ENCODE results near the gene PPM1G. TPM values are rescaled to one million over a fixed set of nuclear protein-coding genes. Genes with fewer than 3 reads are reported as not detected.

Gene PPM1G
- total RNA-seq, 1 donor from 2014 or later = 24.7 TPM

DNA sequence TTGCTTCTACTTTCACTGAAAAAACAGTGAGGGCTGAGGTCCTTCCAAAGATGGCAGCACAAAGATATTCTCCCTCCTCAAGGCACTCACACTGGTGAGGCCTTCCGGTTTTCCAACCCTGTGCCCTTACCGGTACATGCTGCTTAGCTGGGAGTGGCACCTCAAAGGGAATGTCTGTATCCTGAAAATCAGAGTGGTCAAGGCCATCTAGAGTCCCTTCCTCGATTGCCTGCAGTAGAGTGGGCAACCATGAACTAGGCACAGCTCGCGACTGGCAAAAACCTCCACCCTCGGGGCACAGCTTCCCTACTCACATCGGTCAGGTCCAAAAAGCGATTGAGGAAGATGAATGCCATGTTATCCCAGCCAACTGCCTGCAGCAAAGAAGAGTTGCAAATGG is 36.2 kb upstream of the PPM1G start:
- H3K4me1 ChIP-seq = peaks cover 0 to 9% of the 10 kb centered on the region in 2 donors
- peaks cover 49 to 54% of the 10 kb centered on the region in 2 donors for H3K36me3 ChIP-seq
- no peak for DNase-seq (ENCODE audit: low spot score in 2 of 2)
- TF ChIP-seq, protein P1, sequence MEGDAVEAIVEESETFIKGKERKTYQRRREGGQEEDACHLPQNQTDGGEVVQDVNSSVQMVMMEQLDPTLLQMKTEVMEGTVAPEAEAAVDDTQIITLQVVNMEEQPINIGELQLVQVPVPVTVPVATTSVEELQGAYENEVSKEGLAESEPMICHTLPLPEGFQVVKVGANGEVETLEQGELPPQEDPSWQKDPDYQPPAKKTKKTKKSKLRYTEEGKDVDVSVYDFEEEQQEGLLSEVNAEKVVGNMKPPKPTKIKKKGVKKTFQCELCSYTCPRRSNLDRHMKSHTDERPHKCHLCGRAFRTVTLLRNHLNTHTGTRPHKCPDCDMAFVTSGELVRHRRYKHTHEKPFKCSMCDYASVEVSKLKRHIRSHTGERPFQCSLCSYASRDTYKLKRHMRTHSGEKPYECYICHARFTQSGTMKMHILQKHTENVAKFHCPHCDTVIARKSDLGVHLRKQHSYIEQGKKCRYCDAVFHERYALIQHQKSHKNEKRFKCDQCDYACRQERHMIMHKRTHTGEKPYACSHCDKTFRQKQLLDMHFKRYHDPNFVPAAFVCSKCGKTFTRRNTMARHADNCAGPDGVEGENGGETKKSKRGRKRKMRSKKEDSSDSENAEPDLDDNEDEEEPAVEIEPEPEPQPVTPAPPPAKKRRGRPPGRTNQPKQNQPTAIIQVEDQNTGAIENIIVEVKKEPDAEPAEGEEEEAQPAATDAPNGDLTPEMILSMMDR (IDR thresholded peaks at IDR 0.05) = no peak
- H3K27me3 ChIP-seq = no peaks in the 10 kb centered on the region
- intact Hi-C loops (cut with DNase I) = no loop called here
- H3K9me3 ChIP-seq = no peaks in the 10 kb centered on the region
- no peak overlapping the region for H3K4me3 ChIP-seq
- H3K27ac ChIP-seq = no peak overlapping the region

GRCh38 chr2:27445155-27445554 is 35.8 kb upstream of the PPM1G start:
- no peak overlapping the region for H3K27ac ChIP-seq
- DNase-seq (ENCODE audit: low spot score in 2 of 2) = no peak
- peaks cover 54% of the 10 kb centered on the region in 2 donors for H3K36me3 ChIP-seq
- H3K9me3 ChIP-seq = no peaks in the 10 kb centered on the region
- no peak overlapping the region for H3K4me3 ChIP-seq
- TF ChIP-seq, protein P1 (IDR thresholded peaks at IDR 0.05) = no peak
- peaks cover 0 to 9% of the 10 kb centered on the region in 2 donors for H3K4me1 ChIP-seq
- no peaks in the 10 kb centered on the region for H3K27me3 ChIP-seq
- intact Hi-C loops (cut with DNase I) = no loop called here

- intact Hi-C loops (cut with DNase I) = no loop called here
- H3K27me3 ChIP-seq = no peaks in the 10 kb centered on the region
- H3K36me3 ChIP-seq = peaks cover 53 to 60% of the 10 kb centered on the region in 2 donors
- TF ChIP-seq, protein P1 (IDR thresholded peaks at IDR 0.05) = no peak
- peak overlapping the region; percentile 59 to 67 for H3K27ac ChIP-seq
- H3K4me1 ChIP-seq = peaks cover 0 to 9% of the 10 kb centered on the region in 2 donors
- H3K9me3 ChIP-seq = no peaks in the 10 kb centered on the region
- no peak for DNase-seq (ENCODE audit: low spot score in 2 of 2)
- H3K4me3 ChIP-seq = no peak overlapping the region
Measured at GRCh38 chr2:27442920-27443282, 33.5 kb upstream of the PPM1G start.

GRCh38 chr2:27441958-27442919 is 32.8 kb upstream of the PPM1G start, which contains the start of gene KRTCAP3:
Gene KRTCAP3, plus strand, starts transcription at chr2:27442381. Its CDS starts 32 bp downstream, at chr2:27442413.
- peaks cover 53 to 61% of the 10 kb centered on the region in 2 donors for H3K36me3 ChIP-seq
- H3K4me1 ChIP-seq = peaks cover 0 to 9% of the 10 kb centered on the region in 2 donors
- TF ChIP-seq, protein P1 (IDR thresholded peaks at IDR 0.05) = no peak
- H3K4me3 ChIP-seq = peak within 1 kb of the TSS in 1 of 2 donors; percentile 25
- peak within 1 kb of the TSS; percentile 59 to 67 for H3K27ac ChIP-seq
- intact Hi-C loops (cut with DNase I) = no loop called here
- DNase-seq (ENCODE audit: low spot score in 2 of 2) = no peak
- no peaks in the 10 kb centered on the region for H3K27me3 ChIP-seq
- no peaks in the 10 kb centered on the region for H3K9me3 ChIP-seq

DNA sequence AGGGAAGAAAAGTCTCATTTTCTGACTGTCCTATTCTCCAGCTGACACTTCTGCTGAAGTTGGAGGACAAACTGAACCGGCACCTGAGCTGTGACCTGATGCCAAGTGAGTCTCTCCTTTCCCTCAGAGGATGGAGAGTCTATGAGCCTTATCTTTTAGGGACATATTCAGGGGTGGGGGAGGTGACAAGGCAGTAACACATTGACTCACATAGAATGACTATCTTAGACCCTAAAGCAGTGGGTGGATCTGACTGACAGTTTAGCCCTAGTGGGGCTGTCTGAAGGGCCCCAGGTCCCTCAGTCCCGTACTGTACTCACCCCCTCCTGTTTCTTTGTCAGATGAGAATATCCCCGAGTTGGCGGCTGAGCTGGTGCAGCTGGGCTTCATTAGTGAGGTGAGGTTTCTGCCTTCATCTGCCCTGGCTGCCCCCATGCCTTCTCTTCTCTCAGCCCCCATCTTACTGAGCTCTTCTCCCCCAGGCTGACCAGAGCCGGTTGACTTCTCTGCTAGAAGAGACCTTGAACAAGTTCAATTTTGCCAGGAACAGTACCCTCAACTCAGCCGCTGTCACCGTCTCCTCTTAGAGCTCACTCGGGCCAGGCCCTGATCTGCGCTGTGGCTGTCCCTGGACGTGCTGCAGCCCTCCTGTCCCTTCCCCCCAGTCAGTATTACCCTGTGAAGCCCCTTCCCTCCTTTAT is 32.0 kb upstream of the PPM1G start:
- Histone ChIP-seq H3K9me3 (no peaks in the 10 kb centered on the region), H3K4me1 (peaks cover 0 to 9% of the 10 kb centered on the region in 2 donors), H3K27ac (no peak overlapping the region), H3K4me3 (no peak overlapping the region), H3K36me3 (peaks cover 58 to 70% of the 10 kb centered on the region in 2 donors), H3K27me3 (no peaks in the 10 kb centered on the region)
- DNase-seq (ENCODE audit: low spot score in 2 of 2) = no peak
- TF ChIP-seq, protein P1 (IDR thresholded peaks at IDR 0.05) = no peak
- intact Hi-C loops (cut with DNase I) = no loop called here

Measured in ascending aorta (tissue), 2 donors.